ENCODE measurements around the gene ARMC2.

Gene ARMC2

DNA sequence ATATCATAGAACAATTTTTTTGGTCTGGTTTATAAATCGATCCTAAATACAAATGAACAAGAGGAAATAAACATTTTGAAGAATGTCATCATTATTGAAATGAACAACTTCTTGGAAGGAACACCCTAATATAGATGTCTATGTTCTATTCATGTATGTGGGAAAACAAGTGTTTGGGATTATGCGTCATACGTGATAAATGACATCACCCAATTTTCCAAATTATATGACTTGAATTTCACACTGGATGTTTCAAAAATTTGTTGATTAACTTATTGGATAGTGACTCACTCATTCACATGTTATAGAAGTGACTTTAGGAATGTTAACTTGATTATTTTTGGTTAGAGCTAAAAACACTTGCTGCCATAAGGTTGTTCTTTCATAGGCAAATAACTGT lies 18.6 kb downstream of the ARMC2 start:
- DNase-seq (ENCODE audit: low read depth in 1 of 2, low spot score in 1 of 2) = no peak
- no peak for TF ChIP-seq JUND (IDR thresholded peaks at IDR 0.05; ENCODE audit: low read depth)
- in situ Hi-C loops (cut with HindIII; ENCODE audit: low pct_unique_long_range_greater_than_20kb, low sequenced_read_pairs) = no loop called here

DNA sequence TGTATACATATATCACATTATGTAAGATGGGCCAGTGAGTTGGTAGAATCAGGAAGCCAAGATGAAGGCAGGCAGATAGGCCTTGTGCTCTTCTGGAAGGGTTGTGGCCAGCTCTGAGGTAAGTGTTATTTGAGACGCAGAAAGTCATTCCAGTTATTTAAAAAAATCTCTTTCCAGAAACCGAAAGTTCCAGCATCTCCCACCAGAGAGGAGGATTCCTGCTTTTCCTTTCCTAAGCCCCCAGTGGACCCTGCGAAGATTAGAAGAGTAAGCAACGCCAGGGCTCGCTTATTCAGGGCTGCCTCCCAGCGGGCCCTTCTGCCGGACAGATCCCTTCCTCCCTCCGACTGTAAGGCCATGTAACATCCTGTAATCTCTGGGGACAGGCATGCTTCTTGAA lies 20.4 kb downstream of the ARMC2 start:
- no peak for TF ChIP-seq JUND (IDR thresholded peaks at IDR 0.05; ENCODE audit: low read depth)
- in situ Hi-C loops (cut with HindIII; ENCODE audit: low pct_unique_long_range_greater_than_20kb, low sequenced_read_pairs) = no loop called here
- DNase-seq (ENCODE audit: low read depth in 1 of 2, low spot score in 1 of 2) = no peak

DNA sequence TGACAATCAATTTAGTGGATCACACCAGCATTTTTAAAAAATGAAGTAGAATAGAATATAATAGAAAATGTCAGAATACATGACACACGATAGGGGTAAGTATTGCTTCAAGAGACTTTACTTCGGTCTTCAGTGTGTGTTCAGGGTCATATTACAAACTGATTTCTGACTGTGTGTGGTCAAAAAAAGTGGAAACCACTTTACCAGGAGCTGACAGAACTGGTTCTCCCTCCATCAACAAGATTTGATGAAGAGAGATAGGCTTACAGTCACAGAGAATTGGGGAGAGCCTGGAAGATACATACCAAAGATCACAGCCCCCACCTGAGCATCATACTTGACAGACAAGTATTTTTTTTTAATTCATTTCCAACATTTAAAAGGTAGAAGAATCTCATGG lies 21.7 kb downstream of the ARMC2 start:
- in situ Hi-C loops (cut with HindIII; ENCODE audit: low pct_unique_long_range_greater_than_20kb, low sequenced_read_pairs) = no loop called here
- no peak for DNase-seq (ENCODE audit: low read depth in 1 of 2, low spot score in 1 of 2)
- TF ChIP-seq JUND (IDR thresholded peaks at IDR 0.05; ENCODE audit: low read depth) = no peak

GRCh38 chr6:108870357-108870756 lies 22.1 kb downstream of the ARMC2 start:
- no peak for DNase-seq (ENCODE audit: low read depth in 1 of 2, low spot score in 1 of 2)
- in situ Hi-C loops (cut with HindIII; ENCODE audit: low pct_unique_long_range_greater_than_20kb, low sequenced_read_pairs) = no loop called here
- TF ChIP-seq JUND (IDR thresholded peaks at IDR 0.05; ENCODE audit: low read depth) = no peak

DNA sequence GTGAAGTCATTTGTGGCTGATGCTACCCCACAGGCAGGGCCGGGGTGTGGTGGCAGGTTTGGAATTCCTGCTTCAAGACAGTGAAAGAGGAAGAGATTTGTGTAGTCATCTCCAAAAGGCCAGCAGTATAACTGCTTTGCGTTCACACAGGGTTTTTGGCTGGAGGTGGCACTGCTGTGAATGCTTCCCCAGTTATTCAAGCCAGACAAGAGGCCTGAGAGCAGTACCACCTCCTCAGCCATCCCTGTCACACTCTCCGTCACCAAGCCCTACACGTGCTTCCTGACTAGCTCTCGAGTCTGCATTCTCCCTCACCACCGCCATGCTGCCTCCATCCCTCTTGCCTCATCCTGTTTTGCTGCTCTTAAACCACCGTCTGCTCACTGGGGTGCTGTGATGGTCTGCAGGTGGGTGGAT lies 23.9 kb downstream of the ARMC2 start:
- no peak for TF ChIP-seq JUND (IDR thresholded peaks at IDR 0.05; ENCODE audit: low read depth)
- DNase-seq (ENCODE audit: low read depth in 1 of 2, low spot score in 1 of 2) = no peak
- in situ Hi-C loops (cut with HindIII; ENCODE audit: low pct_unique_long_range_greater_than_20kb, low sequenced_read_pairs) = no loop called here

GRCh38 chr6:108872575-108872974 lies 24.4 kb downstream of the ARMC2 start:
- TF ChIP-seq JUND (IDR thresholded peaks at IDR 0.05; ENCODE audit: low read depth) = no peak
- in situ Hi-C loops (cut with HindIII; ENCODE audit: low pct_unique_long_range_greater_than_20kb, low sequenced_read_pairs) = no loop called here
- DNase-seq (ENCODE audit: low read depth in 1 of 2, low spot score in 1 of 2) = no peak

DNA sequence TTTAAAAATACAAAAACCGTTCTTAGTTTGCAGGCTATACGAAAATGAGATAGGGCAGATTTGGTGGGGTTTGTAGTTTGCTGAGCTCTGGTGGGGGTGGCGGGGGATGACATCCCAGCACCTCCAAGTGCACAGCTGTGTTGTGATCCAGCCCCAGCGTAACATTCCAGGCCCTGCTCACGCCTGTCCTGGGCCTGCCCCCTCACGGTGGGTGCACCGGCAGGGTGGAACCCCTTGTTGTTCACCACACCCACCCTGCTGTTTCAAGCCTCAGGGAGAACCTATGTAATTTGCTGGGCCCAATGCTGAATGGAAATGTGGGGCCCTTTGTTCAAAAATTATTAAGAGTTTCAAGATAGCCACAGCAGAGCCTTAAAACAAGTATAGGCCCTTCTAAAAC lies 25.0 kb downstream of the ARMC2 start:
- no peak for DNase-seq (ENCODE audit: low read depth in 1 of 2, low spot score in 1 of 2)
- in situ Hi-C loops (cut with HindIII; ENCODE audit: low pct_unique_long_range_greater_than_20kb, low sequenced_read_pairs) = no loop called here
- TF ChIP-seq JUND (IDR thresholded peaks at IDR 0.05; ENCODE audit: low read depth) = no peak

DNA sequence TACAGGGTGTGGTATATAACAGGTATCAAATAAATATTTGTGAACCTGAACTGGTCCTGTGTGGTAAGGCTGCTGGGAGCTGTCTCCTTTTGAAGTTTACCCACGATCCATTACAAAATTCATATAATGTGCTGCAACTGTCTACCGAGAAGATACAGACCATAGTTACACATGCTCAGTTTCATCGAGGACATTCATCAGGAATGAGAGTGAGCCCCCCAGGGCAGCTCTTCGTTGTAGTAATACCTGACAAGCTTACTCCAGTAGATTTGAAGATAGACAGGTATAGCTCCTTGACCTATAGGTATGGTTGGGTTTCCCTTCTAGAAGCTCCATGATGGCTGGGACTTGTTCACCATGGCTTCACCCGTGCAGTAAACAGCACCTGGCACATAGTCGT lies 25.7 kb downstream of the ARMC2 start:
- no peak for DNase-seq (ENCODE audit: low read depth in 1 of 2, low spot score in 1 of 2)
- in situ Hi-C loops (cut with HindIII; ENCODE audit: low pct_unique_long_range_greater_than_20kb, low sequenced_read_pairs) = no loop called here
- no peak for TF ChIP-seq JUND (IDR thresholded peaks at IDR 0.05; ENCODE audit: low read depth)

GRCh38 chr6:108874470-108875160 lies 26.4 kb downstream of the ARMC2 start:
- DNase-seq (ENCODE audit: low read depth in 1 of 2, low spot score in 1 of 2) = no peak
- in situ Hi-C loops (cut with HindIII; ENCODE audit: low pct_unique_long_range_greater_than_20kb, low sequenced_read_pairs) = no loop called here
- TF ChIP-seq JUND (IDR thresholded peaks at IDR 0.05; ENCODE audit: low read depth) = no peak

DNA sequence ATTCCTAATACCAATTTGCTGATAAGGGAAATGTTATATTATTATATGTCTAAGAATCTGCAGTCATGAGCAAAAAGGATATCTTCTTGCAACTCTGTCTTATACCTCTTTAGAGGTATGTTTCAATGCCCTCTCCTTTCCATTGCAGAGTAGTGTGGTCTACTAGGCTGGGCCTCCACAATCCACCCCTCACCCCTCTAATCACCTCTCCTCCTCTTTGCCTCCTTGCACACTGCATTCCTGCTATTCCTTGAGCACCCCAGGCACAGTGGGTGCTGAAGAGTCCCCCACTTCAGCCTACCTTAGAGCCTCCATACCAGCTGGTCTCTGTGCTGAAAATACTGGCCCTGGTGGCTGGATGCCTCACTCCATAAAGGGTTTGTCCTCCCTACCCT lies 26.9 kb downstream of the ARMC2 start:
- in situ Hi-C loops (cut with HindIII; ENCODE audit: low pct_unique_long_range_greater_than_20kb, low sequenced_read_pairs) = no loop called here
- DNase-seq (ENCODE audit: low read depth in 1 of 2, low spot score in 1 of 2) = no peak
- no peak for TF ChIP-seq JUND (IDR thresholded peaks at IDR 0.05; ENCODE audit: low read depth)

DNA sequence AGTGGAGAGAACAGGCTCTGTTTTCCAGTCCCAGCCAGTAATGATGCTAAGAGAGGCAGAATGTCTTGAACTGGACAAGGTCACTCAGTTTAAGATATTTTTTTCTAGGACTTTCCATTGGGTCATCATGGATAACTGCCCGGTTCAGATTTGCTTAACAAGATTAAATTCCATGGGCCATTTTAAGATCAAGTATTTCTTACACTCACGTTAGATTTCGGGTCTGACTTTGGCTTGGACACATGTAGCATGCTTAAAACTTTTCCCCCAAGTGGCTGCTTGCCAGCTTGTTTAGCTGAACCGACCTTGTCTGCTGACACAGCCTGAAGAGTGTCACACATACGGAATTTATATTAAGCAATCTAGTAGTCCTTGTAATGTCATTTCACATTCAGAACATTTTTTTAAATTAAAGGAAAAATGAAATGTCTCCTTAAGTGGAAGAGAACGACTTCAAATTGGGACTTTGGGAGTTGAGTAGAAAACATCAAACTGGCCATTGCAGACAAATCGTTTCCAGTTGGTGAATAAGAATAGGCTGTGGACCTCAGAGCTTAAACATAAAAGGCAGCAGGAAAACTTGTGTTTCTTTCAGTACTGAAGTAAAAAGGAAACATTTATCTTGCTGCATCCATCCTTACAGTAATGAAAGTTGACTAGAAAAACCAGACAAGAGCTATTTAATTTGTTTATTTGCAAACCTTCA lies 29.0 kb downstream of the ARMC2 start:
- DNase-seq (ENCODE audit: low read depth in 1 of 2, low spot score in 1 of 2) = no peak
- no peak for TF ChIP-seq JUND (IDR thresholded peaks at IDR 0.05; ENCODE audit: low read depth)
- in situ Hi-C loops (cut with HindIII; ENCODE audit: low pct_unique_long_range_greater_than_20kb, low sequenced_read_pairs) = no loop called here

GRCh38 chr6:108878942-108879341 lies 30.7 kb downstream of the ARMC2 start:
- DNase-seq (ENCODE audit: low read depth in 1 of 2, low spot score in 1 of 2) = no peak
- in situ Hi-C loops (cut with HindIII; ENCODE audit: low pct_unique_long_range_greater_than_20kb, low sequenced_read_pairs) = no loop called here
- no peak for TF ChIP-seq JUND (IDR thresholded peaks at IDR 0.05; ENCODE audit: low read depth)

DNA sequence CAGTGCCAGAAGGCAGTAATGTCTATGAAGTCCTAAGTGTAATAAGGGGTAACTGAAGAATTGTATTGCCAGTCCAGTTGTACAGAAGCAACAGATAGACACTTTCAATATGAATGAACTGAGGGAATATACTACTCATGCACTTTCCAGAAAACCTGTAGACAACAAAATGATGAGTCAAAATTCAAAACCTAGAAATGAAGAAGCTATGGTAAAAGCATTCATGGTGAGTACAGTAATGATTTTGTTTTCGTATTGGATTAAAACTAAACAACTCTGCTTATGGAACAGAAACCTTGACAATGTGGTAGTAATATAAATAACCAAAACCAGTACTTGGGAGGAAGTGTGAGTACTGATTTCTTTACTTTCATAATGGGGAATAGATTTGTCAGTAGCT lies 35.0 kb downstream of the ARMC2 start:
- TF ChIP-seq JUND (IDR thresholded peaks at IDR 0.05; ENCODE audit: low read depth) = no peak
- in situ Hi-C loops (cut with HindIII; ENCODE audit: low pct_unique_long_range_greater_than_20kb, low sequenced_read_pairs) = no loop called here
- no peak for DNase-seq (ENCODE audit: low read depth in 1 of 2, low spot score in 1 of 2)

Data from T47D (cell line).